ENCODE data around the gene ACOXL. TPM values are rescaled to one million over a fixed set of nuclear protein-coding genes. Genes with fewer than 3 reads are reported as not detected.

Gene ACOXL
- total and polyA plus RNA-seq, 10 of the 15 experiments (the other 5 are each of a cell fraction or from before 2014, with no cell fraction given), result 0.05 to 1.3 (median 0.71) TPM

GRCh38 chr2:111111101-111111755, 378.9 kb downstream of the ACOXL start:
- Histone ChIP-seq H3K4me3 (no peak overlapping the region), H3K4me2 (ENCODE audit: control insufficient read depth, insufficient read depth) (no peak overlapping the region), H3K9me3 (replicated peaks; ENCODE audit: control insufficient read depth, insufficient read depth, low read length) (no peaks in the 10 kb centered on the region; the same call in 2 of the 3 replicates), H3K27ac (ENCODE audit: control insufficient read depth, insufficient read depth) (no peak overlapping the region), H2AFZ (ENCODE audit: control insufficient read depth, low read depth, low read length) (no peak overlapping the region), H3K79me2 (ENCODE audit: control insufficient read depth, insufficient read depth, low read length) (no peaks in the 10 kb centered on the region), H3K4me1 (ENCODE audit: control insufficient read depth, insufficient read depth, low read length) (peaks cover 6% of the 10 kb centered on the region), H3K9ac (ENCODE audit: control insufficient read depth, insufficient read depth, low read length) (no peak overlapping the region), H3K36me3 (ENCODE audit: control insufficient read depth in 2 of 2, insufficient read depth in 2 of 2, low read length in 1 of 2) (no peaks in the 10 kb centered on the region), H3K27me3 (replicated peaks in 1 of 2; ENCODE audit: control insufficient read depth in 2 of 2, insufficient read depth in 2 of 2, low read length in 1 of 2) (peaks cover 5 to 22% of the 10 kb centered on the region in 2 experiments; a peak in 3 of 4 replicates), H4K20me1 (ENCODE audit: control insufficient read depth, insufficient read depth) (0 out of 2 replicates have a peak, but pooled peaks cover 3% of the 10 kb centered on the region)
- SMC1A ChIA-PET (ENCODE audit: uncharacterized antibody, unreplicated experiment), result no interaction called here
- RAD21 ChIA-PET (ENCODE audit: unreplicated experiment), result interaction anchor here (1.4 to 1.7 kb wide), 2 partner anchors 9 to 60 kb away, joined by 3 to 4 read pairs; partner anchors contain the start of gene BCL2L11
- DNase-seq (ENCODE audit: low read depth, low spot score), result no peak
- POLR2A ChIA-PET, result no interaction called here
- TF ChIP-seq MAX (IDR thresholded peaks at IDR 0.05; ENCODE audit: low read depth, low read length), result no peak
- no peak for TF ChIP-seq EZH2 (IDR thresholded peaks at IDR 0.05; ENCODE audit: borderline replicate concordance, control insufficient read depth, low read depth, low read length)
- TF ChIP-seq SREBF2 (IDR thresholded peaks at IDR 0.05; ENCODE audit: low read length), result no peak
- no peak for TF ChIP-seq NRF1 (conservative IDR thresholded peaks at IDR 0.05; ENCODE audit: low read depth, low read length)
- TF ChIP-seq RB1 (IDR thresholded peaks at IDR 0.05; ENCODE audit: borderline replicate concordance), result no peak
- no peak for TF ChIP-seq SP1 (IDR thresholded peaks at IDR 0.05; ENCODE audit: low read depth, low read length)
- no peak for TF ChIP-seq SUZ12 (IDR thresholded peaks at IDR 0.05; ENCODE audit: unreplicated experiment)
- TF ChIP-seq JUNB (IDR thresholded peaks at IDR 0.05), result no peak
- no peak for TF ChIP-seq HDGF (IDR thresholded peaks at IDR 0.05)
- TF ChIP-seq IRF3 (IDR thresholded peaks at IDR 0.05), result no peak
- TF ChIP-seq USF2 (IDR thresholded peaks at IDR 0.05; ENCODE audit: borderline replicate concordance, low read depth, low read length), result no peak
- no peak for ATAC-seq
- no TSS peak for BruUV-seq (replicated peaks)
- FAIRE-seq, result no peak
- CTCF ChIA-PET, result interaction anchor here (1.5 kb wide), 1 partner anchor 11 kb away, joined by 4 read pairs; no protein-coding TSS in a partner anchor
- in situ Hi-C loops (cut with MboI), result loop anchor here (10.0 kb wide), 1 partner anchor 594 kb away; no protein-coding TSS in a partner anchor
- intact Hi-C loops (cut with micrococcal nuclease; ENCODE audit: unreplicated experiment), result loop anchor here (10.0 kb wide), 1 partner anchor 256 kb away; no protein-coding TSS in a partner anchor
- 40% methylated on average over 4 of the region's 4 CpGs for WGBS (ENCODE audit: insufficient coverage, insufficient replicate concordance, low lambda C conversion rate, missing lambda C conversion rate)

Measured in GM12878 (cell line).